Coronary artery (tissue), 2 donors: ENCODE data around the gene CRTC2.

Experiments used
- DNase-seq: peaks from one replicate; pipeline ENCODE4 v3.0.0-alpha.2; 2017; ENCODE audit warnings: low spot score
- H3K27ac ChIP-seq, 2 donors: fragments of 200-600 bp; sonication (generic); one replicate each; pipeline ENCODE4 v1.5.1; 2016 to 2019
- H3K4me3 ChIP-seq: fragments of 200-600 bp; sonication (generic); 2 replicates; pipeline ENCODE4 v1.5.1; 2016; ENCODE audit warnings: mild to moderate bottlenecking, moderate library complexity
- CTCF ChIP-seq: fragments of 200-600 bp; sonication (generic); IDR thresholded peaks from one replicate; pipeline ENCODE4 v1.5.1; 2019; ENCODE audit warnings: antibody characterized with exemption

Gene CRTC2

GRCh38 chr1:153962088-153963029 lies 3.9 kb upstream of the CRTC2 start:
- no peak for DNase-seq
- Histone ChIP-seq H3K27ac (peak overlapping the region; percentile 93 to 99), H3K4me3 (peak overlapping the region; percentile 77)
- no peak for TF ChIP-seq CTCF

- Histone ChIP-seq H3K4me3 (no peak overlapping the region), H3K27ac (peak overlapping the region; percentile 93 to 99)
- no peak for TF ChIP-seq CTCF
- DNase-seq, result no peak
Observed at GRCh38 chr1:153961421-153961820, 3.0 kb upstream of the CRTC2 start.

GRCh38 chr1:153960206-153960605 lies 1.8 kb upstream of the CRTC2 start:
- Histone ChIP-seq H3K4me3 (no peak overlapping the region), H3K27ac (peak overlapping the region in 1 of 2 donors; percentile 5)
- TF ChIP-seq CTCF, result no peak
- no peak for DNase-seq

GRCh38 chr1:153959454-153959853 lies 1.0 kb upstream of the CRTC2 start:
- H3K27ac ChIP-seq, result peak overlapping the region; percentile 79 to 96
- TF ChIP-seq CTCF, result no peak
- H3K4me3 ChIP-seq, result no peak overlapping the region
- DNase-seq, result no peak

- TF ChIP-seq CTCF, result no peak
- Histone ChIP-seq H3K27ac (peak overlapping the region; percentile 79 to 96), H3K4me3 (peak overlapping the region; percentile 91)
- DNase-seq, result no peak
Observed at GRCh38 chr1:153958961-153959260, 499 bp upstream of the CRTC2 start.

- no peak for DNase-seq
Observed at GRCh38 chr1:153957744-153958110, 685 bp downstream of the CRTC2 start.

More at GRCh38 chr1:153957744-153958110, 685 bp downstream of the CRTC2 start:
- H3K4me3 ChIP-seq, result peak overlapping the region; percentile 91
- TF ChIP-seq CTCF, result no peak
- peak overlapping the region; percentile 79 to 96 for H3K27ac ChIP-seq
